Measurements from ENCODE around the gene KCNJ9.

The KCNJ9 gene

GRCh38 chr1:160134791-160135572 is 53.6 kb downstream of the KCNJ9 start:
- peak; percentile 39 for DNase-seq
- in situ Hi-C loops (cut with MboI; ENCODE audit: low pct_unique_long_range_greater_than_20kb, low sequenced_read_pairs) = no loop called here

GRCh38 chr1:160136121-160136925 is 55.0 kb downstream of the KCNJ9 start:
- in situ Hi-C loops (cut with MboI; ENCODE audit: low pct_unique_long_range_greater_than_20kb, low sequenced_read_pairs) = no loop called here
- DNase-seq = no peak

GRCh38 chr1:160136926-160137200 is 55.5 kb downstream of the KCNJ9 start:
- no peak for DNase-seq
- in situ Hi-C loops (cut with MboI; ENCODE audit: low pct_unique_long_range_greater_than_20kb, low sequenced_read_pairs) = no loop called here

- in situ Hi-C loops (cut with MboI; ENCODE audit: low pct_unique_long_range_greater_than_20kb, low sequenced_read_pairs) = no loop called here
- DNase-seq = no peak
Observed at GRCh38 chr1:160137216-160137862, 56.0 kb downstream of the KCNJ9 start.

GRCh38 chr1:160139840-160140239 is 58.5 kb downstream of the KCNJ9 start:
- in situ Hi-C loops (cut with MboI; ENCODE audit: low pct_unique_long_range_greater_than_20kb, low sequenced_read_pairs) = no loop called here

More at GRCh38 chr1:160139840-160140239, 58.5 kb downstream of the KCNJ9 start:
- DNase-seq = no peak

Measured in KBM-7 (cell line).